ENCODE results near the gene ANK2.
A peak's percentile ranks its signal among the peaks of the same experiment; 100 is the strongest.
"Not testable (repeated sequence)": the region's sequence is repeated elsewhere in the genome, so short reads cannot be mapped to it uniquely, and the experiment has no call there.

Gene ANK2

DNA sequence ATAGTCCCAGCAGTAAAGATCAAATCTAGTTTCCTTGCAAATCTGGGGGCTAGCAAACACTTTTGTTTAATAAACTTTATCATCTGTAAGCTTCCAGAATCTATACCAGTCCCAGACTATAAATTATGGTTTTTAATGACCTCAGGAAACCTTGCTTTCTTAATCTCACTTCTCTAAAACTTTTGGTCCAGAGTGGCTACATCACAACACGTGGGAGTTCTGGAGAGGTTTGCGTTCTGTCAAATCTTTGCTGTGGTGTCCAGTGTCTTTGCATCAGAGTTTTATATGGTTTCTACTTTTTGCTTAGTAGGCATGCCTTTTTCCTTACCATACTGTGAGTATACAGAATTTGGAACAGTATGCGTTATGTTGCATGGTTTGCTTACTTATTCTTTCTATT lies 193.9 kb downstream of the ANK2 start:
- Histone ChIP-seq H3K4me3 (ENCODE audit: low read length) (no peak overlapping the region), H3K27me3 (ENCODE audit: control insufficient read depth, insufficient read depth, low read length) (no peaks in the 10 kb centered on the region), H3K36me3 (ENCODE audit: control insufficient read depth, insufficient read depth, low read length) (no peaks in the 10 kb centered on the region), H3K9me3 (ENCODE audit: control insufficient read depth, insufficient read depth, low read length) (no peaks in the 10 kb centered on the region), H3K4me1 (ENCODE audit: control insufficient read depth, insufficient read depth, low read length) (no peaks in the 10 kb centered on the region), H3K27ac (ENCODE audit: low read length) (no peak overlapping the region)
- WGBS (ENCODE audit: insufficient coverage, insufficient read length) = no CpG with 5 or more reads among the region's 3 CpGs
- no peak for DNase-seq (ENCODE audit: low read depth, low spot score)

- H3K27me3 ChIP-seq (ENCODE audit: control insufficient read depth, insufficient read depth, low read length); H3K27ac ChIP-seq (ENCODE audit: low read length); H3K9me3 ChIP-seq (ENCODE audit: control insufficient read depth, insufficient read depth, low read length); H3K4me3 ChIP-seq (ENCODE audit: low read length); H3K36me3 ChIP-seq (ENCODE audit: control insufficient read depth, insufficient read depth, low read length); H3K4me1 ChIP-seq (ENCODE audit: control insufficient read depth, insufficient read depth, low read length); DNase-seq (ENCODE audit: low read depth, low spot score): not testable (repeated sequence)
- WGBS (ENCODE audit: insufficient coverage, insufficient read length) = no CpG with 5 or more reads among the region's 4 CpGs
These were observed 195.3 kb downstream of the ANK2 start for GRCh38 chr4:113244747-113245146.

- Histone ChIP-seq H3K27me3 (ENCODE audit: control insufficient read depth, insufficient read depth, low read length) (no peaks in the 10 kb centered on the region), H3K9me3 (ENCODE audit: control insufficient read depth, insufficient read depth, low read length) (no peaks in the 10 kb centered on the region), H3K4me1 (ENCODE audit: control insufficient read depth, insufficient read depth, low read length) (no peaks in the 10 kb centered on the region), H3K36me3 (ENCODE audit: control insufficient read depth, insufficient read depth, low read length) (no peaks in the 10 kb centered on the region), H3K4me3 (ENCODE audit: low read length) (no peak overlapping the region), H3K27ac (ENCODE audit: low read length) (no peak overlapping the region)
- DNase-seq (ENCODE audit: low read depth, low spot score) = peak; percentile 61
- no CpG with 5 or more reads among the region's 5 CpGs for WGBS (ENCODE audit: insufficient coverage, insufficient read length)
These were observed 198.9 kb downstream of the ANK2 start for GRCh38 chr4:113248320-113248719.

GRCh38 chr4:113255628-113256027 lies 206.2 kb downstream of the ANK2 start:
- no CpG with 5 or more reads among the region's 6 CpGs for WGBS (ENCODE audit: insufficient coverage, insufficient read length)
- H3K27me3 ChIP-seq (ENCODE audit: control insufficient read depth, insufficient read depth, low read length) = no peaks in the 10 kb centered on the region
- no peaks in the 10 kb centered on the region for H3K4me1 ChIP-seq (ENCODE audit: control insufficient read depth, insufficient read depth, low read length)
- no peaks in the 10 kb centered on the region for H3K9me3 ChIP-seq (ENCODE audit: control insufficient read depth, insufficient read depth, low read length)
- no peak for DNase-seq (ENCODE audit: low read depth, low spot score)
- no peak overlapping the region for H3K27ac ChIP-seq (ENCODE audit: low read length)
- no peaks in the 10 kb centered on the region for H3K36me3 ChIP-seq (ENCODE audit: control insufficient read depth, insufficient read depth, low read length)
- no peak overlapping the region for H3K4me3 ChIP-seq (ENCODE audit: low read length)

GRCh38 chr4:113256946-113257345 lies 207.5 kb downstream of the ANK2 start:
- no CpG with 5 or more reads among the region's 5 CpGs for WGBS (ENCODE audit: insufficient coverage, insufficient read length)
- Histone ChIP-seq H3K27ac (ENCODE audit: low read length) (no peak overlapping the region), H3K4me3 (ENCODE audit: low read length) (no peak overlapping the region), H3K4me1 (ENCODE audit: control insufficient read depth, insufficient read depth, low read length) (no peaks in the 10 kb centered on the region), H3K36me3 (ENCODE audit: control insufficient read depth, insufficient read depth, low read length) (no peaks in the 10 kb centered on the region), H3K9me3 (ENCODE audit: control insufficient read depth, insufficient read depth, low read length) (no peaks in the 10 kb centered on the region), H3K27me3 (ENCODE audit: control insufficient read depth, insufficient read depth, low read length) (no peaks in the 10 kb centered on the region)
- no peak for DNase-seq (ENCODE audit: low read depth, low spot score)

- Histone ChIP-seq H3K9me3 (ENCODE audit: control insufficient read depth, insufficient read depth, low read length) (no peaks in the 10 kb centered on the region; the same call in 1 of the 2 replicates), H3K27ac (ENCODE audit: low read length) (no peak overlapping the region), H3K4me3 (ENCODE audit: low read length) (no peak overlapping the region), H3K27me3 (ENCODE audit: control insufficient read depth, insufficient read depth, low read length) (no peaks in the 10 kb centered on the region), H3K4me1 (ENCODE audit: control insufficient read depth, insufficient read depth, low read length) (no peaks in the 10 kb centered on the region), H3K36me3 (ENCODE audit: control insufficient read depth, insufficient read depth, low read length) (no peaks in the 10 kb centered on the region)
- DNase-seq (ENCODE audit: low read depth, low spot score) = no peak
- WGBS (ENCODE audit: insufficient coverage, insufficient read length) = no CpG with 5 or more reads among the region's 4 CpGs
These were observed 211.2 kb downstream of the ANK2 start for GRCh38 chr4:113260688-113261087.

DNA sequence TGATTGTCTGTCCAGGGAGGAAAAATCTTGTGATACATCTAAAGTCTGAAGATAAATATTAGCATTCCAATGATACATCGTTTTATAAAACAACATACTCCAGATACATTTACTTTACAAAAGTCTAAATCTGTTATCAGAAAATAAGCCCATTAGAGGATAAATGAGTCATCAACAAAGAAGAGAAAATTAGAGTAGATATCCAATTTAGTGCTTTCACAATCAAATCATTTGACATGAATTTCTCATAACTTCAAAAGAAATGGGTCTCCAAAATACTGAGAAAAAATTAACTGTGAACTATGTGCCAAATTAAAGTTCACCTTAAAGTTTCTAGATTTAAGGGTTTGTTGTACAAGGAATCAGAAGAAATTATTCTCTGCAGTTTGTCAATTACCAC lies 213.8 kb downstream of the ANK2 start:
- WGBS (ENCODE audit: insufficient coverage, insufficient read length) = no CpG with 5 or more reads among the region's 1 CpG
- no peak for DNase-seq (ENCODE audit: low read depth, low spot score)

GRCh38 chr4:113270520-113271319 lies 221.3 kb downstream of the ANK2 start:
- Histone ChIP-seq H3K27ac (ENCODE audit: low read length) (peak overlapping the region; percentile 16), H3K4me1 (ENCODE audit: control insufficient read depth, insufficient read depth, low read length) (peaks cover 4% of the 10 kb centered on the region; the same call in 1 of the 2 replicates), H3K9me3 (ENCODE audit: control insufficient read depth, insufficient read depth, low read length) (no peaks in the 10 kb centered on the region), H3K36me3 (ENCODE audit: control insufficient read depth, insufficient read depth, low read length) (no peaks in the 10 kb centered on the region; the same call in 1 of the 2 replicates), H3K4me3 (ENCODE audit: low read length) (no peak overlapping the region), H3K27me3 (ENCODE audit: control insufficient read depth, insufficient read depth, low read length) (no peaks in the 10 kb centered on the region)
- whole genome bisulfite sequencing (ENCODE audit: insufficient coverage, insufficient read length) = no CpG with 5 or more reads among the region's 7 CpGs
- DNase-seq (ENCODE audit: low read depth, low spot score) = no peak

More for the DNA sequence above, 213.8 kb downstream of the ANK2 start:
- H3K27ac ChIP-seq (ENCODE audit: low read length) = no peak overlapping the region
- no peaks in the 10 kb centered on the region; the same call in 1 of the 2 replicates for H3K9me3 ChIP-seq (ENCODE audit: control insufficient read depth, insufficient read depth, low read length)
- H3K36me3 ChIP-seq (ENCODE audit: control insufficient read depth, insufficient read depth, low read length) = no peaks in the 10 kb centered on the region
- no peaks in the 10 kb centered on the region for H3K27me3 ChIP-seq (ENCODE audit: control insufficient read depth, insufficient read depth, low read length)
- no peaks in the 10 kb centered on the region for H3K4me1 ChIP-seq (ENCODE audit: control insufficient read depth, insufficient read depth, low read length)
- H3K4me3 ChIP-seq (ENCODE audit: low read length) = no peak overlapping the region

- Histone ChIP-seq H3K4me3 (ENCODE audit: low read length) (no peak overlapping the region), H3K27ac (ENCODE audit: low read length) (no peak overlapping the region), H3K36me3 (ENCODE audit: control insufficient read depth, insufficient read depth, low read length) (no peaks in the 10 kb centered on the region; the same call in 1 of the 2 replicates), H3K27me3 (ENCODE audit: control insufficient read depth, insufficient read depth, low read length) (no peaks in the 10 kb centered on the region), H3K9me3 (ENCODE audit: control insufficient read depth, insufficient read depth, low read length) (no peaks in the 10 kb centered on the region), H3K4me1 (ENCODE audit: control insufficient read depth, insufficient read depth, low read length) (peaks cover 4% of the 10 kb centered on the region; the same call in 1 of the 2 replicates)
- DNase-seq (ENCODE audit: low read depth, low spot score) = no peak
These were observed 223.1 kb downstream of the ANK2 start for GRCh38 chr4:113272523-113272922.

- Histone ChIP-seq H3K4me3 (ENCODE audit: low read length) (no peak overlapping the region), H3K4me1 (ENCODE audit: control insufficient read depth, insufficient read depth, low read length) (peaks cover 4% of the 10 kb centered on the region; the same call in 1 of the 2 replicates), H3K9me3 (ENCODE audit: control insufficient read depth, insufficient read depth, low read length) (no peaks in the 10 kb centered on the region), H3K36me3 (ENCODE audit: control insufficient read depth, insufficient read depth, low read length) (no peaks in the 10 kb centered on the region; the same call in 1 of the 2 replicates), H3K27me3 (ENCODE audit: control insufficient read depth, insufficient read depth, low read length) (no peaks in the 10 kb centered on the region), H3K27ac (ENCODE audit: low read length) (no peak overlapping the region)
- DNase-seq (ENCODE audit: low read depth, low spot score) = no peak
These were observed 224.3 kb downstream of the ANK2 start for GRCh38 chr4:113273721-113274220.

Measured in iPS DF 6.9 (cell line).